C4-2B (cell line): ENCODE results near the gene TTC16.
A peak's percentile ranks its signal among the peaks of the same experiment; 100 is the strongest.

Source experiments
- H3K27ac ChIP-seq: fragments of 450-650 bp; 2 replicates; pipeline ENCODE4 v1.5.1; 2017
- ZFX ChIP-seq: fragments of 450-650 bp; IDR thresholded peaks from 2 replicates; pipeline ENCODE4 v1.6.1; 2017
- TF ChIP-seq, protein P1 (sequence below): fragments of 450-650 bp; conservative IDR thresholded peaks from 2 replicates; pipeline ENCODE4 v1.5.1; 2017; ENCODE audit warnings: mild to moderate bottlenecking

The TTC16 gene

DNA sequence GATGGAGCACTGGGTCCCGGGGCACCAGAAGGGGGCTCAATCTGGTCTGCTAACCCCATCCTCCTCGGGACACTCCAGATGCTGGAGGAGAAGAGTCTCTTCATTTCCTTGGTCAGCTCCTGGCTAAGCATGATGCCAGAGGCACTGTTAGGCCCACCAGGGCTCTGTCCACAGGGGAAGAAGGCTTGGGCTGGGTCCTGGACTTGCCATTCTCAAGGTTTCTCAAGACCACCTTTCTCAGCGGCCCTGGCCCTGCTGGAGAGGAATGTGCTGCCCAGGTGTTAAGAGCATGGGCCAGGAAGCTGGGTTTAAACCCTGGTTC lies 54.7 kb downstream of the TTC16 start:
- no peak overlapping the region for H3K27ac ChIP-seq

DNA sequence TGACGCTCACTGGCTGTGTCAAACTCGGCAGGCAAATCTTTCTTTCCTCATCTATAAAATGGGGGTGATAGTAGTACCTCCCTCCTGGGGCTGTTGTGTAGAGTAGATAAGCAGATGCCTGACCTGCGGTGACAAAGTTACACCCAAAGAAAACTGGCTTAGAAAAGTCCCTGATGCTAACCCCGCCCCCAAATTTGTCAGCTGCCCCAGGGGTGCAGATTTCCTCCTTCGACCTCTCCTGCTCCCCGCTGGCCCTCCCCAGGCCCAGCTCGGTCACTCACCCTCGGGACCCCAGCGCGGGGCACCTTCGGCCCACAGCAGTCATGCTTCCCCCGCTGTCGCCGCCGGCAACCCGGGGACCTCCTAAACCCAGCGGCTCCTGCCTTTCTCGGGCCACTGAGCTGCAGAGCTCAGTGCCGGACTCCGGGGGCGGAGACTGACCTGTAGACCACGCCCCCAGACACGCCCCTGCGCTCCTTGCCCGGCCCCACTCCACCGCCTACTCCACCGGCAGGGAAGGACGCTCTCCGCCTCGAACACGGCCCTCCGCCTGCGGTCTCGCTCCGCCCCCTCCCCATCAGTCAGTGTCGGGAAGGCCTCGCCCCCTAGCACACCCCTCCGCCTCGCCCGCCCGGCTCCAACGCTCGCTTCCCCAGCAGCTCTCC lies 55.2 kb downstream of the TTC16 start:
- peak overlapping the region; percentile 1; the same call in 1 of the 2 replicates for H3K27ac ChIP-seq
- no peak for TF ChIP-seq ZFX
- TF ChIP-seq, protein P1, sequence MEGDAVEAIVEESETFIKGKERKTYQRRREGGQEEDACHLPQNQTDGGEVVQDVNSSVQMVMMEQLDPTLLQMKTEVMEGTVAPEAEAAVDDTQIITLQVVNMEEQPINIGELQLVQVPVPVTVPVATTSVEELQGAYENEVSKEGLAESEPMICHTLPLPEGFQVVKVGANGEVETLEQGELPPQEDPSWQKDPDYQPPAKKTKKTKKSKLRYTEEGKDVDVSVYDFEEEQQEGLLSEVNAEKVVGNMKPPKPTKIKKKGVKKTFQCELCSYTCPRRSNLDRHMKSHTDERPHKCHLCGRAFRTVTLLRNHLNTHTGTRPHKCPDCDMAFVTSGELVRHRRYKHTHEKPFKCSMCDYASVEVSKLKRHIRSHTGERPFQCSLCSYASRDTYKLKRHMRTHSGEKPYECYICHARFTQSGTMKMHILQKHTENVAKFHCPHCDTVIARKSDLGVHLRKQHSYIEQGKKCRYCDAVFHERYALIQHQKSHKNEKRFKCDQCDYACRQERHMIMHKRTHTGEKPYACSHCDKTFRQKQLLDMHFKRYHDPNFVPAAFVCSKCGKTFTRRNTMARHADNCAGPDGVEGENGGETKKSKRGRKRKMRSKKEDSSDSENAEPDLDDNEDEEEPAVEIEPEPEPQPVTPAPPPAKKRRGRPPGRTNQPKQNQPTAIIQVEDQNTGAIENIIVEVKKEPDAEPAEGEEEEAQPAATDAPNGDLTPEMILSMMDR = no peak

More for the DNA sequence above, 54.7 kb downstream of the TTC16 start:
- no peak for TF ChIP-seq ZFX
- TF ChIP-seq, protein P1 = no peak

DNA sequence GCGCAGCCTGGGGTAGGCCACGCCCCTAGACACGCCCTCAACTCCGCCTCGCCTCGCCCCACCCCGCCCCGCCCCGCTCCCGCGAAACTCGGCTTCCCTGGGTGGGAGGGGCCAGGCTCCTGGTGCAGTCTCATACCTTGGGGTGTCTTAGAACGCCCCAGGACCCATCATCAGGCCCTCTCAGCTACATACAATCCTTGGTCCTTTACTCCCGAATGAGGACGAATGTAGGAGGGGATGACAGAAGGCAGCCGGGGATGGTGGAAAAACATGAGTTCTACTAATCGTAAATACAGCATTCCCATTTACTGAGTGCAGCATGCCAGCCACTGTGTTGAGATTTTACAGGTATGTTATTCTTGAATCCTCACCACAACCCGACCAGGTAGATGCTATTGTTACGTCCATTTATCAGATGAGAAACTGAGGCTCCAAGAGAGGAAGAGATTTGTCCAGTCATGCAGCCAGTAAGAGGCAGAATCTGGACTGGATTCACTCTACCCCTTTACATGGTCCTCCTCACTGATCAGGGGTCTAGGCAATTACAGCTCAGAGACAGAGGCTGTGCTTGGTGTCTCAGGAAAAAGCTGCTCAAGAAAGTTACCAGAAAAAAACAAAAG lies 55.8 kb downstream of the TTC16 start:
- TF ChIP-seq, protein P1 = no peak
- TF ChIP-seq ZFX = no peak

DNA sequence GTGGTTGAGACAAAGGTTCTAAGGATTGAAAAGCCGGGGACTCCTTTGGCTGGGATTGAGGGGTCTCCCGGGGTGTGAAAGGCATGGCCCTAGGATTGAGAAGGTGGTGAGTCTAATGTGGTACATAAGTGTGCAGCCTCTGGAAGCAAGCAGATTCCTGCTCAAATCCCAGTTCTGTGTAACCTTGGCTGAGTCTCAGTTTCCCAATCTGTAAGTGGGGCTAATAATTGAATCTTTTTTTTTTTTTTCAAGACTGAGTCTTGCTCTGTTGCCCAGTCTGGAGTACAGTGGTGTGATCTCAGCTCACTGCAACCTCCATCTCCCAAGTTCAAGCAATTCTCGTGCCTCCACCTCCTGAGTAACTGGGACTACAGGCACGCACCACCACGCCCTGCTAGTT lies 56.7 kb downstream of the TTC16 start:
- TF ChIP-seq, protein P1 = no peak
- no peak for TF ChIP-seq ZFX
- H3K27ac ChIP-seq = no peak overlapping the region

More for the DNA sequence above, 55.8 kb downstream of the TTC16 start:
- H3K27ac ChIP-seq = no peak overlapping the region

DNA sequence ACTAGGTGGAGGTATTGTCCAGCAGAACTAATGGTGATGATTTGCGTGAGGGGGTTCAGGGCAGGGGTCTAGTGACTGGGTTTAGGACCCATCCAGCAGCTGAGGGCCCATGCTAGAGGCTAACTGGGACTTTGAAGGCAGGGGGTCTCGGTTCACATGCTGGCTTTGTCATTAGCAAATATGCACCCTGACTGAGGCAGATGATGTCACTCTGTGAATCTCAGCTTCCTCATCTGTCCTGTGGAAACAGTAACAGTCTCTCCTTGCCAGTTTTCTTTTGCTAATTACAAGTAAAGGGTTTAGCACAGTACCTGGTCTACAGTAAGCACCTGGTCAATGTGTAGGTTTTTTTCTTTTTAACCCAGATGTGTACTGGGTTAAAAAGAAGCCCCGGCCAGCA lies 57.4 kb downstream of the TTC16 start:
- TF ChIP-seq ZFX = no peak
- TF ChIP-seq, protein P1 = no peak
- H3K27ac ChIP-seq = no peak overlapping the region

DNA sequence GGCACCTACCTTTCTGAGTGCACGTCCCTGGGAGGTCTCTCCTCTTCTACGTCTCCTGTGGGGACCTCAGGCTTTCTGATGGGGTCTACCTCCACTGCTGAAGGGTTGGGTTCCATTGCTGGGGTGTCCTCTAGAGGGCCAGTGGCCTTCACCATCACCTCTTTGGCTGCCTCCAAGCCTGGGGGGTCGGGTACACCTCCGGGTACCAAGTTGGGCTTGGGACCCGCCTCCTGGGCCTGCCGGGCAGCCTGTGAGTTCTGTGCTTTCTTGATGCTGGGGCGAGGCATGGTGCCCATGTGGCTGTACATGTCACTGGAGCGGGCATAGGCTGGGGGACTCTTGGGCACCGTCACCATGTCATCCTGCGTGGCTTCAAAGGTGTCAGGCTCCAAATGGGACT lies 58.1 kb downstream of the TTC16 start:
- TF ChIP-seq ZFX = no peak
- TF ChIP-seq, protein P1 = no peak
- no peak overlapping the region for H3K27ac ChIP-seq

DNA sequence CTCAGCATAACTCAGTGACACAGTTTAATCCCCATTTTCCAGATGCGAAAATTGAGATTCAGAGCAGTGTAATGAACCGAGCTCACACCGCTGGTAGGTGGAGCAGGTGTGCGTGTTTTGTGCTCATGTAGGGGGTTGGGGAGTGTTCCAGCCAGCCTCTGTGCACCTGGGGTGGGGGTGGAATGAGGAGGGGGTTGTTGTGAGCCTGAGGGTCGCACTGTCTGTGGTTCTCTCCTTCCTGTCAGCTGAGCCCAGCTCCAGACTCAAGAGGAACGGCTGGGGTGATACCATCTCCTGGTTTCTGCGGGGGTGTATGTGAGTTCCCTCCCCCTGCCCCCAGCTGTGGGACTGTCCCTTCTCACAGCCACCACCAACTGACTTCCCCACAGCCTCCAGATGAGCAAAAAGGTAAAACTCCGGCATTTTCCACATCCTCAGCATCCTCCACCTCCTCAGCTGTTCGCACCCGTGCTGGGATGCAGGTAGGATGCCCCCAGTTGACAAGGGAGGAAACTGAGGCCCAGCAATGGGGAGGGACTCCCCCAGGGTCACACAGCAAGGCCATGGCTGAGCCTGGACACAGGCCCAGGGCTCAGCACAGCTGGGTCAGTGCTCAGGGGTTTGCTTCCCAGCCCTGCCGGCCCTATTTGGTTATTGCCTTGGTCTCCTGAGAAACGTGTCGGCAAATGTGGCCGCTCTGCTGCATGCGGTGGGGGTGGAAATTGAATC lies 60.5 kb downstream of the TTC16 start:
- no peak for TF ChIP-seq ZFX
- TF ChIP-seq, protein P1 = no peak
- no peak overlapping the region for H3K27ac ChIP-seq
